GM12875 (cell line): ENCODE measurements around the gene FBRS.

Experiments
- H3K4me3 ChIP-seq: one replicate; pipeline ENCODE4 v1.5.1; 2011; ENCODE audit warnings: low read depth, low read length, control low read depth
- CTCF ChIP-seq: IDR thresholded peaks from 2 replicates; pipeline ENCODE4 v1.5.1; 2011; ENCODE audit warnings: low read depth, mild to moderate bottlenecking, control low read depth, inconsistent platforms, low read length, moderate library complexity, borderline replicate concordance; ENCODE audit not compliant: insufficient read depth

FBRS gene

DNA sequence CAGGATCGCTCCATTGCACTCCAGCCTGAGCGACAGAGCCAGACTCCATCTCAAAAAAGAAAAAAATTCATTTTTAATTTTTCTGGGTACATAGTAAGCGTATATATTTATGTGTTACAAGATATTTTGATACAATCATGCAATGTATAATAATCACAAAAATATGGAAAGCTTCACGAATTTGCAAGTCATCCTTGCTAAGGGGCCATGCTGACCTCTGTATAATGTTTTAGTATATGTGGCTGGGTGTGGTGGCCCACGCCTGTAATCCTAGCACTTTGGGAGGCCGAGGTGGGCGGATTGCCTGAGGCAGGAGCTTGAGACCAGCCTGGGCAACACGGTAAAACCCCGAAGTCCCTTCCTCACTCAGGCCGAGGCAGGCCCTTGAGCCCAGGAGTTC, 16.9 kb downstream of the FBRS start:
- no peak for TF ChIP-seq CTCF

DNA sequence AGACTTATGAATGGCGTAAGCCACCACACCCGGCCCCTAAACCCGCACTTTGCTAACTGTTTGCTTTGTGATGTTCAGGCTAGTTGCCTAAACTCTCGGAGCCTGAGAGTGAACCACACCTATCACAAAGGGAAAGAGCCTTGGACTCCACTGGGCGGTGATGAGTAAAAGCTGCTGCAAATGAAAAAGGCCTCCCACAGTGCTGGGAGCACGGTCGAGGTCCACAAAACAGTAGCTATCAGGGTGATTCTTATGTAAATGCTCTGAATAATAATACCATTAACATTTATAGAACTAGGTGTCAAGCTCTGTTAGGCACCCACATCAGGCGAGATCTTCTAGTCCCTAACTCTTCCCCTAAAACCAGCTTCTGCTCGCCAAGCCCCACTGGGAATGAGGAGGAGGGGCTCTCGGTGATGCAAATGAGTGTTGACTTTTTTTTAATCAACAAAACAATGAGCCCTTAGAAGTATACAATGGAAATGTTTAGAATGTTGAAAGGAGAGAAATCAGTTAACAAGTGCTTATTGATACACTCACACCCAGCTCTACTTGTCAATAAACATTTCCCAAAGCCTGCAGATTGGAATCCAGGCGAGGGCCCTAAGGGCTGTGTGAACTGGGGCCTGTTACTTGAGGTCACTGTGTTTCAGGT, 19.8 kb downstream of the FBRS start:
- no peak for TF ChIP-seq CTCF
- H3K4me3 ChIP-seq: no peak overlapping the region

More for the DNA sequence above, 16.9 kb downstream of the FBRS start:
- no peak overlapping the region for H3K4me3 ChIP-seq

GRCh38 chr16:30678586-30678970, 20.3 kb downstream of the FBRS start:
- TF ChIP-seq CTCF: no peak
- no peak overlapping the region for H3K4me3 ChIP-seq

- no peak overlapping the region for H3K4me3 ChIP-seq
- TF ChIP-seq CTCF: no peak
These were observed 22.1 kb downstream of the FBRS start for GRCh38 chr16:30680326-30680725.

DNA sequence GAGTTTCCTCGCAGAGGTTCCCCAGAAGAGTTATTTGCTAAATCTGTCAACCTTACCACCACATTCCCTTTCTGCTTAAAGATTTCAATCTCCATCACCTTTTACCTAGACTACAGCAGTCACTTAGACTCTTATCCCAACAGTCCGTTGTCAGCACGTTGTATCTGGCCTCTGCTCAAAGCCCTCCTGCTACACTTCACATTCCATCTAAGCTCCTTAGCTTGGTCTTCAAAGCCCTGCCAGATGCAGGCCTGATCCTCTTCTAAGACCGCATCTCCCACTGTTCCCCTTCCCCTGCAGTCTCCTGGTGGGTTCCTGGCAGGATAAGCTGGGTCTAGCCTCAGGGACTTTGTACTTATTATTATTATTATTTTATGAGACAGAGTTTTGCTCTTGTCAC, 30.5 kb downstream of the FBRS start:
- TF ChIP-seq CTCF: no peak
- no peak overlapping the region for H3K4me3 ChIP-seq

- TF ChIP-seq CTCF: no peak
- no peak overlapping the region for H3K4me3 ChIP-seq
These were observed 33.7 kb downstream of the FBRS start for GRCh38 chr16:30691907-30692306.

- no peak for TF ChIP-seq CTCF
- H3K4me3 ChIP-seq: no peak overlapping the region
These were observed 34.3 kb downstream of the FBRS start for GRCh38 chr16:30692396-30693064.
